ENCODE measurements around the gene COA7.

- TF ChIP-seq SUZ12 (IDR thresholded peaks at IDR 0.05) (no peak), SP1 (IDR thresholded peaks at IDR 0.05) (no peak), FOXK2 (IDR thresholded peaks at IDR 0.05) (no peak), L3MBTL2 (conservative IDR thresholded peaks at IDR 0.05) (no peak), BHLHE40 (IDR thresholded peaks at IDR 0.05; ENCODE audit: borderline replicate concordance) (no peak), TARDBP (IDR thresholded peaks at IDR 0.05) (no peak), FOXM1 (IDR thresholded peaks at IDR 0.05; ENCODE audit: borderline replicate concordance) (no peak), CTBP1 (IDR thresholded peaks at IDR 0.05; ENCODE audit: borderline replicate concordance) (no peak), FOXA1 (IDR thresholded peaks at IDR 0.05) (no peak), HDGF (IDR thresholded peaks at IDR 0.05; ENCODE audit: borderline replicate concordance) (no peak), LEF1 (IDR thresholded peaks at IDR 0.05; ENCODE audit: borderline replicate concordance) (no peak), ELF4 (IDR thresholded peaks at IDR 0.05) (no peak)
Measured at GRCh38 chr1:52709016-52709415, 10.9 kb upstream of the COA7 start.
